ENCODE measurements around the gene MAGEB3.
A peak's percentile ranks its signal among the peaks of the same experiment; 100 is the strongest.
"Not testable (repeated sequence)": the region's sequence is repeated elsewhere in the genome, so short reads cannot be mapped to it uniquely, and the experiment has no call there.

The MAGEB3 gene, protein sequence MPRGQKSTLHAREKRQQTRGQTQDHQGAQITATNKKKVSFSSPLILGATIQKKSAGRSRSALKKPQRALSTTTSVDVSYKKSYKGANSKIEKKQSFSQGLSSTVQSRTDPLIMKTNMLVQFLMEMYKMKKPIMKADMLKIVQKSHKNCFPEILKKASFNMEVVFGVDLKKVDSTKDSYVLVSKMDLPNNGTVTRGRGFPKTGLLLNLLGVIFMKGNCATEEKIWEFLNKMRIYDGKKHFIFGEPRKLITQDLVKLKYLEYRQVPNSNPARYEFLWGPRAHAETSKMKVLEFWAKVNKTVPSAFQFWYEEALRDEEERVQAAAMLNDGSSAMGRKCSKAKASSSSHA

DNA sequence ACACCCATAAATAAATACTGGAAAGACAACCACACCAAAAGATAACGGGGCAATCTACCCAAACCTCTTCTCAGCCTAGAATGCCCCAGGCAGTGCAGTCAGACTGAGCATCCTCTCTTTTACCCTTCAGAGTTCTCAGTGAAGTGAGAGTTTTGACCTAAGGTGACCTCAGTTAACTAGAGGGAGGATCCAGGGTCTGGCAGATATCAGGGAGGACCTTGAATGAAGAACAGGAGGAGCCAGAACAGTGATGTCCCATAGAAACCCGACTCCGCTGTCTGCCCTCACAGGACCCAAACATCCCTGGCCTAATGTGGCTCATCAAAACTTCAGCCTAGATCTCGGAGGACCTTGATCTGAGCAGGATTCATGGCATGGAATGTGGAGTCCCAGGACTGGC is at the start of gene MAGEB3:
MAGEB3 (plus strand) TSS at position 263 of the 400 bp plus-strand sequence. CDS start 5,268 bp downstream, outside the sequence.
- in situ Hi-C loops (cut with HindIII; ENCODE audit: low pct_ligation_motif_present, low pct_unique_long_range_greater_than_20kb, low sequenced_read_pairs) = no loop called here
- no peak for DNase-seq

DNA sequence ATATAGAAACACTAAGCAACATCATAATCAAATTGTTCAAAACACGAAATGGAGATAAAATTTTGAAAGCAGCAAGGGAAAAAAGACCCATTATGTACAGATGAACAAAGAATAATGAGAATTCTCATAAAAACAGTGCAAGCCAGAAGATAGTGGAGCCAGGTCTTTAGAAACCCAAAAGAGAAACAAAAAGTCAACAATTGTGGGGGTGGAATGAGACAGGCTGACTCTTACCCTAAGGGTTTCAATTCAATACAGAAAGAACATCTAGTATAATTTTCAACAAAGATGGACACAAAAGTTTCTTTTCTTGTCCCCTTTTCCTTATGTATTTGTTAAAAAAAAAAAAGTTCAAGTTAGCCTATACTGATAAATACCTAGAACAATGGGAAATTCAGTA is 49.1 kb upstream of the MAGEB3 start:
- no peak for DNase-seq

GRCh38 chrX:30183554-30183953 is 46.9 kb upstream of the MAGEB3 start:
- in situ Hi-C loops (cut with HindIII; ENCODE audit: low pct_ligation_motif_present, low pct_unique_long_range_greater_than_20kb, low sequenced_read_pairs) = no loop called here
- no peak for DNase-seq

More for the DNA sequence above, 49.1 kb upstream of the MAGEB3 start:
- in situ Hi-C loops (cut with HindIII; ENCODE audit: low pct_ligation_motif_present, low pct_unique_long_range_greater_than_20kb, low sequenced_read_pairs) = no loop called here

DNA sequence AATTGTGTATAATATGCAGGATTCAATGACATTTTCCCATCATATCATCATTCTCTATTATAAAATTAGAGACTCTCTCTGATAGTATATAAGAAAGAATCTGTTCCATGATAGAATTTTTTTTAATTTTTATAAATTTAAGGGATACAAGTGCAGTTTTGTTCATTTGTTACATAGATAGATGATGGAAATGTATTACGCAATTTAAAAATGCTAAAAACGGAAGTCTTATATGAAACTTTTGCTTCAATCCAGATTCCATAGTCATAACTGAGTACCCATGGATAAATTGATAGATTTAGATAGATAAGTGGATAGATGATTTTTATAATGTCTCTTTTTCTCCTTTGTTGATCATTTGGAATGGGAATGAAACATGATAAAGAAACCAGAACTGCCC is 40.0 kb upstream of the MAGEB3 start:
- no peak for DNase-seq
- in situ Hi-C loops (cut with HindIII; ENCODE audit: low pct_ligation_motif_present, low pct_unique_long_range_greater_than_20kb, low sequenced_read_pairs) = no loop called here

DNA sequence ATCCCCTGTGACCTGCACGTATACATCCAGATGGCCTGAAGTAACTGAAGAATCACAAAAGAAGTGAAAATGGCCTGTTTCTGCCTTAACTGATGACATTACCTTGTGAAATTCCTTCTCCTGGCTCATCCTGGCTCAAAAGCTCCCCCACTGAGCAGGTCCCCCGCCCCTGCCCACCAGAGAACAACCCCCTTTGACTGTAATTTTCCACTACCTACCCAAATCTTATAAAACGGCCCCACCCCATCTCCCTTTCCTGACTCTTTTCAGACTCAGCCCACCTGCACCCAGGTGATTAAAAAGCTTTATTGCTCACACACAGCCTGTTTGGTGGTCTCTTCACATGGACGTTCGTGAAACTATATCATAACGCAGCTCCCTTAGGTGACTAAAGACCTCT is 36.5 kb upstream of the MAGEB3 start:
- in situ Hi-C loops (cut with HindIII; ENCODE audit: low pct_ligation_motif_present, low pct_unique_long_range_greater_than_20kb, low sequenced_read_pairs); DNase-seq: not testable (repeated sequence)

- DNase-seq = peak; percentile 5
- in situ Hi-C loops (cut with HindIII; ENCODE audit: low pct_ligation_motif_present, low pct_unique_long_range_greater_than_20kb, low sequenced_read_pairs) = no loop called here
Measured at GRCh38 chrX:30196322-30196721, 34.1 kb upstream of the MAGEB3 start.

- in situ Hi-C loops (cut with HindIII; ENCODE audit: low pct_ligation_motif_present, low pct_unique_long_range_greater_than_20kb, low sequenced_read_pairs) = no loop called here
- DNase-seq = no peak
Measured at GRCh38 chrX:30212172-30212571, 18.3 kb upstream of the MAGEB3 start.

DNA sequence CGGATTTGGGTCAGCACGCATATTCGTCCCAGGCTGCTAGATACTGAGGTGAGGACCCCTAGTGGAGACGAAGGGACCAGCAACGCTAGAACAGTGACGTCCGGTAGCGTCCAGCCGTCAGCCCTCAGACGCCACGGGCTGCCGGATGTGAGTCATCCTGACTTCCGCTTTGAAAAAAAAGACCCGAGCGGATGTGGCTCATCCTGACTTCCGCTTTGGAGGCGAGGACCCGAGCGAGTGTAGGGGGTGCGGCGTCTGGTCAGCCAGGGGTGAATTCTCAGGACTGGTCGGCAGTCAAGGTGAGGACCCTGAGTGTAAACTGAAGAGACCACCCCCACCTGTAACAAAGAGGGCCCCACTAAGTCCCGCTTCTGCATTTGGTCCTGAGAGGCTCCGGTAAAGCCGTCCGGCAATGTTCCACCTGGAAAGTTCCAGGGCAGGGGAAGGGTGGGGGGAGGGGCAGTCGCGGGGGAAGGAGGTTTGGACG is 15.1 kb upstream of the MAGEB3 start, which contains the start of gene MAGEB2:
MAGEB2 (plus strand) TSS at position 207 of the 487 bp plus-strand sequence. CDS start 3,018 bp downstream, outside the sequence.
- in situ Hi-C loops (cut with HindIII; ENCODE audit: low pct_ligation_motif_present, low pct_unique_long_range_greater_than_20kb, low sequenced_read_pairs) = no loop called here
- no peak for DNase-seq

DNA sequence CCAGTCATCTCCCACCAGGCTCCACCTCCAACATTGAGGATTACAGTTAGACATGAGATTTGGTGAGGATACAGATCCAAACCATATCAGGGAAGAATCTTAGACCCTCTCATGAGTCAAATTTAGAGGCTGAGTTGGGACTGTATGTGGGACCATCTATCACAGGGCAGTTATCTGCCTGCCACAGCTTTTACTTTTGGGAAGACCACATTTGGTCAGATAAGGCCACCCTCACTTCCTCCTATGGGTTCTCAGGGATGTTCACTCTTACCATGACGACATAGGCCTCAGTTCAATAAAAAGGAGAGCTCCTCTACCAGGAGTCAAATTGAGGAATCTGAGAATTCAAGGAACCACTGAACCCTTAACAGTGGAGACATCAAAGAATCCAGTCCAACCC is 13.0 kb upstream of the MAGEB3 start:
- in situ Hi-C loops (cut with HindIII; ENCODE audit: low pct_ligation_motif_present, low pct_unique_long_range_greater_than_20kb, low sequenced_read_pairs) = no loop called here
- no peak for DNase-seq

GRCh38 chrX:30219372-30219771 is 11.1 kb upstream of the MAGEB3 start:
- in situ Hi-C loops (cut with HindIII; ENCODE audit: low pct_ligation_motif_present, low pct_unique_long_range_greater_than_20kb, low sequenced_read_pairs) = no loop called here
- DNase-seq = no peak

DNA sequence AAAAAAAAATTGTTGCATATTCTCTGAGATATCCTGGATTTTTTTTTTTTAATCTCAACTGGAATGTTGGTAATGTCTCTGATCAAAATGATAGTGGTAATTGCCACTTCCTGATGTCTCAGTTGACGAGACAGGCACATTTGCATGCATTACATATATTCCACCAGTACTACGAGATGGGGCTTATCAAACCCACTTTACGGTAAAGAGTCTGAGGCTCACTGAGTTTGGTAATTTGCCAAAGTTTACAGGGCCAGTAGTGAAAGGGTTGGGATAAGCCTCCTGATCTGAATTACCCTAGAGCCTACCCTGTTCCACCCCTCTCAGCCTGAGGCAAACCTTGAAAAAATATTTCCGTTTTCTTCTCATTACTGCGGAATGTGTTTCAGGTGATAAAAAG is 9.8 kb upstream of the MAGEB3 start:
- no peak for DNase-seq
- in situ Hi-C loops (cut with HindIII; ENCODE audit: low pct_ligation_motif_present, low pct_unique_long_range_greater_than_20kb, low sequenced_read_pairs) = no loop called here

GRCh38 chrX:30224536-30224935 is 5.9 kb upstream of the MAGEB3 start:
- DNase-seq = no peak
- in situ Hi-C loops (cut with HindIII; ENCODE audit: low pct_ligation_motif_present, low pct_unique_long_range_greater_than_20kb, low sequenced_read_pairs) = no loop called here

DNA sequence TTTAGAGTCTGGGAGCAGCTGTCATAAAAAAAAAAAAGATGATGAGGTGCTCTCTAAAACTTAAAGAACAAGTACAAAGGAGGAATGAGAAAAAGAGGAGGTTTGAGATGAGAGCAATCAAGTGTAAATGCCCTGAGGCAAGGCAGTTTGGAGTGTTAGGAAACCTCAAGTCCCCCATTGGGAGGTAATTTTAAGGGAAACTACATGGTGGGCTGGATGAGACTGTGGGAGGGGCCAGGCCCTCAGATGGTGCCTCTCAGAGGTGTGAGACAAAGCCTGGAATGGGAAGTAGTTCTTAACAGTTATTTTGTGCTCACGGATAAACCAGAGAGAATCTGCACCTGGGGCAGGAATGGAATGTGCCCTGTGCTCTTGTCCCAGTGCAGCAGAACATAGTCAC is 1.9 kb upstream of the MAGEB3 start:
- in situ Hi-C loops (cut with HindIII; ENCODE audit: low pct_ligation_motif_present, low pct_unique_long_range_greater_than_20kb, low sequenced_read_pairs) = no loop called here
- DNase-seq = no peak

GRCh38 chrX:30241724-30242415 is 11.4 kb downstream of the MAGEB3 start, which contains the start of gene MAGEB4:
MAGEB4 (plus strand) TSS chrX:30242000; CDS start chrX:30242136, 136 bp downstream.
- DNase-seq = no peak
- in situ Hi-C loops (cut with HindIII; ENCODE audit: low pct_ligation_motif_present, low pct_unique_long_range_greater_than_20kb, low sequenced_read_pairs) = no loop called here

DNA sequence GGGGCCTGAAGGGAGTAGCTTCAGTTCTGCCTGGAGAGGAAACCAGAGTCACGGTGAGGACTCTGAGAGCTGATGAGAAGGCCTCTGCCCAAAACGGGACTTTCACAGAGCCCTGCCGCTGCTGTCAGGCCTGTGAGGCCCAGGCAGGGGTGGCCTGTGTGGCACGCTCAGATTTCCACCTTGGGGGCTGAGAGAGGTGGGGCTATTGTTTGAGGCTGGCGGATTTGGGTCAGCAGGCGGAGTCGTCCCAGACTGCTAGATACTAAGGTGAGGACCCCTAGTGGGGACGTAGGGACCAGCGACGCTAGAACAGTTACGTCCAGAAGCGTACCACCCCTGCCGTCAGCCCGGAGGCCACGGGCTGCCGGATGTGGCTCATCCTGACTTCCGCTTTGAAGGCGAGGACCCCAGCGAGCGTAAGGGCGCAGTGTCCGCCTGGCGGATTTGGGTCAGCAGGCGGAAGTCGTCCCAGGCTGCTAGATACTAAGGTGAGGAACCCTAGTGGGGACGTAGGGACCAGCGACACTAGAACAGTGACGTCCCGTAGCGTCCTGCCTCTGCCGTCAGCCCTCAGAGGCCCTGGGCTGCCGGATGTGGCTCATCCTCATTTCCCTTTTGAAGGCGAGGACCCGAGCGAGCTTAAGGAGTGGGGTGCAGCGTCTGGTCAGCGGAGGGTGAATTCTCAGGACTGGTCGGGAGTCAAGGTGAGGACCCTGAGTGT is 16.5 kb downstream of the MAGEB3 start, which contains the start of gene MAGEB1:
MAGEB1 (plus strand) TSS at position 378 of the 721 bp plus-strand sequence. CDS start 3,348 bp downstream, outside the sequence.
- DNase-seq = no peak

DNA sequence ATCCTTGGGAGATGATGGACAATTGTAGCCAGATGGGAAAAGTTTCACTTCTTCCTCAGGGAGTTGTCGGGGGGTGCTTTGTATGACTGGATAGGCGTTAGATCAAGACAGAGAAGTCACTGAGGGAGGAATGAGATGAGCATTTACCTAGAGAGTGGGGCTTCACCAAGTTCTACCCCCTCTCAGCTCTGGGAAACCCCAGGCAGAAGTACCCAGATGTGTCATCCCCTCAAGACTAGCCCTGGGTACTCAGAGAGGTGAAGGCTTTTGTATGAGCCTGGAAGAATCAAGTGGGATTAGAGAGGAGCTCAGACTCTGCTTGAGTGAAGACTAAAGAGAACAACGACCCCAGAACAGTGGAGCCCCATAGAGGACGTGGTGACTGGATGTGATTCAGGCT is 18.4 kb downstream of the MAGEB3 start:
- DNase-seq = no peak
- in situ Hi-C loops (cut with HindIII; ENCODE audit: low pct_ligation_motif_present, low pct_unique_long_range_greater_than_20kb, low sequenced_read_pairs) = no loop called here

More for the DNA sequence above, 16.5 kb downstream of the MAGEB3 start, which contains the start of gene MAGEB1:
- in situ Hi-C loops (cut with HindIII; ENCODE audit: low pct_ligation_motif_present, low pct_unique_long_range_greater_than_20kb, low sequenced_read_pairs) = no loop called here

DNA sequence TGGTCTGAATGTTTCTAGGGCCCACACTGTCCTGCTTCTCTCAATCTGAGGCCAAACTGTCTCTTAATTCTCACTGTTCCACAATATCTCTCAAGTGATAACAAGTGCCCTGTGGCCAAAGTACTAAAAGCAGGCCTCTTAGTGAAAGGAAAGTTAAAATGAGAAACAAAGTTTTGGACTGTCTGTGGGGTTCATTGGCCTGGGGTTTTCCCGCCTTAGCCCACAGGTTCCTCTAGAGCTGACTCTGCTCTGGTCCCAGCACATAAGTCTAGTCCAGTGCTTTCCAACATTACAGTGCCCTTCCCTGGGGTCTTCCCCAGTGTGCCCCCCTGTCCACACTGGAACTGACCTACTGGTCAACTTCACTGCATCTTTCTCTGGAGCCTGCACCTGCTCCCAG is 22.8 kb downstream of the MAGEB3 start:
- no peak for DNase-seq
- in situ Hi-C loops (cut with HindIII; ENCODE audit: low pct_ligation_motif_present, low pct_unique_long_range_greater_than_20kb, low sequenced_read_pairs) = no loop called here

- in situ Hi-C loops (cut with HindIII; ENCODE audit: low pct_ligation_motif_present, low pct_unique_long_range_greater_than_20kb, low sequenced_read_pairs) = no loop called here
- no peak for DNase-seq
Measured at GRCh38 chrX:30259927-30260326, 29.5 kb downstream of the MAGEB3 start.

- in situ Hi-C loops (cut with HindIII; ENCODE audit: low pct_ligation_motif_present, low pct_unique_long_range_greater_than_20kb, low sequenced_read_pairs) = no loop called here
- no peak for DNase-seq
Measured at GRCh38 chrX:30261012-30261411, 30.6 kb downstream of the MAGEB3 start.

Data from ACHN (cell line).